Right ventricle myocardium superior (tissue), 1 donor: ENCODE results near the gene ANP32A. TPM values are rescaled to one million over a fixed set of nuclear protein-coding genes. Genes with fewer than 3 reads are reported as not detected.
"Not testable (repeated sequence)": the region's sequence is repeated elsewhere in the genome, so short reads cannot be mapped to it uniquely, and the experiment has no call there.

Experiments used
- ATAC-seq: fragments of 200-7000 bp; cut with Tn5 transposase; one replicate; pipeline ENCODE4 v1.9.1; 2020; ENCODE audit warnings: mild to moderate bottlenecking; ENCODE audit not compliant: poor library complexity
- DNase-seq: peaks from one replicate; pipeline ENCODE4 v3.0.0-alpha.2; 2020
- intact Hi-C: fragments of 100-400 bp; cut with DNase I; formaldehyde crosslinking; loops from one replicate; pipeline ENCODE4 v1.11.2; 2022
- total RNA-seq: library from RNA; stranded (reverse); fragmentation: NEBNext Ultra II Directional; extraction: Animal tissue kit (Norgen Biotek cat#: 25700); gene quantifications from one replicate; pipeline ENCODE4 v1.2.1, GENCODE V29; 2021
- donor health status: DM: no; HTN: yes; CAD: no; lungs with severe emphysema.

The ANP32A gene
- total RNA-seq, 1 donor from 2014 or later = 118 TPM

DNA sequence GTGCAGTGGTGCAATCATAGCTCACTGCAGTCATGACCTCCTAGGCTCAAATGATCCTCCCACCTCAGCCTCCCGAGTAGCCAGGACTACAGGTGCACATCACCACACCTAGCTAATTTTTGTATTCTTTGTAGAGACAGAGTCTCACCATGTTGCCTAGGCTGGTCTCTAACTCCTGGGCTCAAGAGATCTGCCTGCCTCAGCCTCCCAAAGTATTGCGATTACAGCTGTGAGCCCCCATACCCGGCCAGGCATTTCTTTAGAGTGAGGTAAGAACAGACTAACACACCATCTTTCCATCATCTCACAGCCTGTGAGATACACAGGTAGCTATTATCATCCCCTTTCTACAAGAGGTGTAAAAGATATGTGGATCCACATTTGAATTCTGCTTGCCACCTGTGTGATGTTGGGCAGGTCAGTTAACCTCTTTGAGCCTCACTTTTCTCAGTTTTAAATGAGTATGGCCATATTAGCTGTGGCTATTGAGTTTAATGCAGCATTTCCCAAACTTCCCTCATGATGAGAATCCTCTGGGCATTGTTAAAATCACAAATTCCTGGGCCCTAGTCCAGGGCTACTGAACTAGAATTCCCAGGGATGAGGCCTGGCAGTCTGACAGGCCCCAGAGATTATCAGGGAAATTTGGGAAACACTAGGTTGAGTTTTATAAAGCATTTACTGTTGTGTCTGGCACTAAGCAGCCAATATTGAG, 46.0 kb downstream of the ANP32A start:
- intact Hi-C loops = no loop called here
- ATAC-seq (peak; percentile 53), DNase-seq (no peak)

DNA sequence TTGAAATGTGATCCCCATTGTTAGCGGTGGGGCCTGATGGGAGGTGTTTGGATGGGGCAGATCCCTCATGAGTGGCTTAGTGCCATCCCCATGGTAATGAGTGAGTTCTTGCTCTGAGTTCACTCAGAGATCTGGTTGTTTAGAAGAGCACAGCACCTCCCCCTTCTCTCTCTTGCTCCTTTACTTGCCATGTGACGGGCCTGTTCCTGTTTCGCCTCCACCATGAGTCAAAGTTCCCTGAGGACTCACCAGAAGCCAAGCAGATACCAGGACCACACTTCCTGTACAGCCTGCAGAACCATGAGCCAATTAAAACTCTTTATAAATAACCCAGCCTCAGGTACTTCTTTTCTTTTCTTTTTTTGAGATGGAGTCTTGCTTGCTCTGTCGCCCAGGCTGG, 46.6 kb downstream of the ANP32A start:
- intact Hi-C loops = no loop called here
- DNase-seq = no peak
- ATAC-seq = peak; percentile 9

DNA sequence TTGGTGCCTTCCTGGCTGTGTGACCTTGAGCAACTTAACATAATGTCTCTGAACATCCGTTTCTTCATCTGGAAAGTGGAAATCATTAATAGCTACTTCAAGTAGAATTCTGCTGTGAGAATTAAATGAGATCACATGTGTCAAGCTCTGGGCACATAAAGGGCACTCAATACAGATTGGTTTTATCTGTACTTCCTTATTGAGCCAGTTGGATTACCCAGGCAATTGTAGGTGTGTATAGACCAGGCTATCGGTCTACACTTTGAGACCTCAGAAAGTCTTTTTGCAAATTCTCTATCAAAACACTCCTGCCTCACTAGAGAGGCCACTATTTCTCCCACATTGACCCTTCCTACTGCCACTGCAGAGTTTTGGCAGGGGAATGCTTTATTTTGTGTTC, 47.7 kb downstream of the ANP32A start:
- intact Hi-C loops = no loop called here
- ATAC-seq = no peak

DNA sequence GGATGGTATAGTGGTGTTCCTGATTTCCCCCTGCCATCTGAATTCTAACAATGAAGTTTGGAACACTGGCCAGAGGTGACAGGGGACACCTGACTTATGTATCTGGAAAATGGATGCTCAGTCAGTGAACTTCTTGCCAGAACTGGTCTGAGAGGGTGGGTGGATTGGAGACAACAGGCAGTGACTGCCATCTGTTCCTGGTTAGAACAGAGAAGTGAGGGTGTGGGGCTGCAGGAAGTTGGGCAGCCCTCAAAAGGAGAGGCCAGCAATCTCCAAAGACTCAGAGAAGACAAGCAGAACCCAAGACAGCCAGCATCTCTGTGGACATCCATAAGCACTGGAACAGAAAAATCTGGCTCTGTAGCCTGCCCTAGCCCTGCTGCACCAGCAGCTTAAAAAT, 50.5 kb downstream of the ANP32A start:
- intact Hi-C loops = no loop called here
- ATAC-seq = no peak
- DNase-seq = no peak

More for the DNA sequence above, 47.7 kb downstream of the ANP32A start:
- DNase-seq = no peak

DNA sequence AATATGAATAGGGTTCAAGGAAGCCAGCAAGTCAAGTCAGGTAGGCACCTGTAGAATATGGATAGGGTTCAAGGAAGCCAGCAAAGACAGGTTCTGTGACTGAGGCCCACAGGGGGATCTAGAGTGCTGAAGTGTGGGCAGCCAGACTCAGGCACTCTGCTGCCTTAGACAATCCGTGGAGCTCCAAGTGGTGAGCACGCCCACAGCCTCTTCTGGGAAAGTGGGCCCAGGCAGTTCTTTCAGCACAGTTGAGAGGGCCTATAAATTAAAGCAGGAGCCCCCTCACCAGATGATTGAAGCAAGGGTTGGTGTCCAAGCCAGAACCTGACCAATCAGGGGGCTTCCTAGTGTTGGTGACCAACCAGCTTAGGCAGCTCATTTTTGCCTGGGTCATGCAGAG, 51.0 kb downstream of the ANP32A start:
- DNase-seq = no peak
- intact Hi-C loops = no loop called here
- no peak for ATAC-seq

DNA sequence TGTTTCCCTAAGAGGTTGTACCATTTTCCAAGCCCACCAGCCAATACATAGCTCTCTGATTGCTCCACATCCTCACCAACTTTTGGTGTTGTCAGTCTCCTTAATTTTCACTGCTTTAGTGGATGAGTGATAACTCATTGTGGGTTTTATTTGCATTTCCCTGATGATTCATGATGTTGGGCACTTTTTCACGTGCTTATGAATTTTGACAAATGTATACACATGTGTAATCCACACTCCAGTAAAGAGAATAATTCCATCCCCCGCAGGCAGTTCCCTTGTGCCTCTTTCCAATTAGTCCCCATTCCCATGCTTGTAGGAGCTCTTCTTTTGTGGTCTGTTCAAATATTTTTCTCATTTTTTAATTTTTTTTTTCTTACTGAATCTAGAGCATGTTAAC, 52.4 kb downstream of the ANP32A start:
- ATAC-seq (no peak), DNase-seq (no peak)
- intact Hi-C loops = no loop called here

DNA sequence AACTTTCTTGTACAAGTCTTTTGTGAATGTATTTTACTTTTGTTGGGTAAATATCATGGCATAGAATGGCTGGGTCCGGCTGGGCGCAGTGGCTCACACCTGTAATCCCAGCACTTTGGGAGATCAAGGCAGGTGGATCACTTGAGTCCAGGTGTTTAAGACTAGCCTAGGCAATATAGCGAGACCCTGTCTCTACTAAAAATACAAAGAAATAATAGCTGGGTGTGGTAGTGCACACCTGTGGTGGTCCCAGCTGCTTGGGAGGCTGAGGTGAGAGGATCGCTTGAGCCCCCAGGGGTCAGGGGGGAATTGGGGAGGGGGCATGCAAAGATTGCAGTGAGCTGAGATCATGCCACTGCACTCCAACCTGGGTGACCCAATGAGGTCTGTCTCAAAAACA, 52.9 kb downstream of the ANP32A start:
- DNase-seq (no peak), ATAC-seq (no peak)
- intact Hi-C loops = no loop called here

DNA sequence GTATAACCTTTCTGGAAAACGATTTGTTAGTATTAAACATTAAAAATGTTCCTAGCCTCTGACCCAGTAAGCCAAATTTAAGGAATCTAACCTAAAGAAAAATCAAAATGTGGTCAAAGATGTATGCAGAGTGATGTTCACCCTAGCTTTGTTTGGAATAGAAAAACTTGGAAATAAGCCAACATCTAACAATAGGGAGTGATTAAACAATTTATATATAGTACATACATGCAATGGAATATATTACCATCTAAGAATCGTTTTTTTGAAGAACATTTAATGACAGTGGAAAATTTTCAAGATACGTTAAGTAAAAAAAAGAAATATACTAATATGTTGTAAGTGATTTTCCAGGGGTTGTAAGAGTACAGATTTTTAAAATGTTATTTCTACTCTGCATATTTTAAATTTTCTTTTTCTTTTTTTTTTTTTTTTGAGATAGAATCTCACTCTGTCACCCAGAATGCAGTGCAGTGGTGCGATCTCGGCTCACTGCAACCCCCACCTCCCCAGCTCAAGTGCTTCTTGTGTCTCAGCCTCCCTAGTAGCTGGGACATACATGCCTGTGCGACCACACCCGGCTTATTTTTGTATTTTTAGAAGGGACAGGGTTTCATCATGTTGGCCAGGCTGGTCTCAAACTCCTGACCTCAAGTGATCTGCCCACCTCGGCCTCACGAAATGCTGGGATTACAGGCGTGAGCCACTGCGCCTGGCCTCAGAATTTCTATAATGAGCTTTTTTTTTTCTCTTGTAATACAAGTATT, 54.9 kb downstream of the ANP32A start:
- intact Hi-C loops = no loop called here
- ATAC-seq = no peak
- no peak for DNase-seq

DNA sequence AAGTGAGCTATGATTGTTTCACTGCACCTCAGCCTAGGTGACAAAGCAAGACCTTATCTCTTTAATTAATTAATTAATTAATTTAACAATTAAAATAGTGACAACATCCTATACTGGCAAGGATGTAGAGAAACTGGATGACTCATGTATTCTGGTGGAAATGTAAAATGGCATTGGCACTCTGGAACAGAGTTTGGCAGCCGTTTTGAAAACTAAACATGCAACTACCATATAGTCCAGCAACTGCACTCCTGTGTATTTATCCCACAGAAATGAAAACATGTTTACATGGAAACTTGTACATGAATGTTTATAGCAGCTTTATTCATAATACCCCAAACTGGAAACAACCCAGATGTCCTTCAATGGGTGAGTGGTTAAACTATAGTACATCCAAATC, 56.6 kb downstream of the ANP32A start:
- intact Hi-C loops = no loop called here
- no peak for ATAC-seq
- no peak for DNase-seq

DNA sequence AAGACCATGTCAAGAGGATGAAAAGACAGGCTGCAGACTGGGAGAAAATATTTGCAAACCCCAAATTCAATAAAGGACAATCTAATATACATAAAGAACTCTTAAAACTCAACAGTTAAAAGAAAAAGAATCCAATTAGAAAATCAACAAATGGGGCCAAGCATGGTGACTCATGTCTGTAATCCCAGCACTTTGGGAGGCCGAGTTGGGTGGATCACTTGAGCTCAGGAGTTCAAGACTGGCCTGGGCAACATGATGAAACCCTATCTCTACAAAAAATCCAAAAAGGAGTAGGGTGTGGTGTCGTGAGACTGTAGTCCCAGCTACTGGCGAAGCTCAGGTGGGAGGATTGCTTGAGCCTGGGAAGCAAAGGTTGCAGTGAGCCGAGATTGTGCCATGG, 57.6 kb downstream of the ANP32A start:
- intact Hi-C loops = no loop called here
- ATAC-seq (no peak), DNase-seq (no peak)

DNA sequence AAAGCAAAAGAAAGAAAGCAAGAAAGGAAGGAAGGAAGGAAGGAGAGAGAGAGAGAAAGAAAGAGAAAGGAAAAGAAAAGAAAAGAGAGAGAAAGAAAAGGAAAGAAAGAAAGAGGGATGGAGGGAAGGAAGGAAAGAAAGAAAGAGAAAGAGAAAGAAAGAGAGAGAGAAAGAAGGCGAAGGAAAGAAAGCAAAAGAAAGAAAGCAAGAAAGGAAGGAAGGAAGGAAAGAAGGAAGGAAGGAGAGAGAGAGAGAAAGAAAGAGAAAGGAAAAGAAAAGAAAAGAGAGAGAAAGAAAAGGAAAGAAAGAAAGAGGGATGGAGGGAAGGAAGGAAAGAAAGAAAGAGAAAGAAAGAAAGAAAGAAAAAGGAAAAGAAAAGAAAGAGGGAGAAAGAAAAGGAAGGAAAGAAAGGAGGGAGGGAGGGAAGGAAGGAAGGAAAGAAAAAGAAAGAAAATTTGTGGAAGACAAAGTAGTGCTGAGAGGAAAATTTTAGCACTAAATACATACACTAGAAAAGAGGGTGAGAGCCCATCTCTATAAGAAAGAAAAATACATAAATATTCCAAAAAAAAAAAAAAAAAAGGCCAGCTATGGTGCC, 60.6 kb downstream of the ANP32A start:
- ATAC-seq, DNase-seq, intact Hi-C loops: not testable (repeated sequence)

DNA sequence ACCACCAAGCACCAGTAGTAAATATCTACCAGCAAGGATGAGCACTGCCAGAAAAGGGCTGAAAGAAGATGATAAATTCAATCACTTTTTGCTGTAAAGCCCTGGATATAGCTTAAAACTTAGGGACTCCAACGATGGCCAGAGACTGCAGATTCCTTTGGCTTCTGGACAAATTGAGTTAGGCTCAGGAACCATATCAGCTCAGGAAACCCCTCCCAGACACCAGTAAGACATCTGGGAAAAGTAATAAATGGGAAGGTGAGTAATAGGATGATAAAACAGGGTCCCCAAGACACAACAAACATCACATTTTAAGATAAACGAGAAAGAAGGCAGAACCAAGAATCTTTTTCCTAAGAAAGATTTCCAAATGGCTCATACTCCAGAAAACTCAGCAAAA, 65.0 kb downstream of the ANP32A start:
- ATAC-seq = no peak
- intact Hi-C loops = no loop called here
- DNase-seq = no peak

DNA sequence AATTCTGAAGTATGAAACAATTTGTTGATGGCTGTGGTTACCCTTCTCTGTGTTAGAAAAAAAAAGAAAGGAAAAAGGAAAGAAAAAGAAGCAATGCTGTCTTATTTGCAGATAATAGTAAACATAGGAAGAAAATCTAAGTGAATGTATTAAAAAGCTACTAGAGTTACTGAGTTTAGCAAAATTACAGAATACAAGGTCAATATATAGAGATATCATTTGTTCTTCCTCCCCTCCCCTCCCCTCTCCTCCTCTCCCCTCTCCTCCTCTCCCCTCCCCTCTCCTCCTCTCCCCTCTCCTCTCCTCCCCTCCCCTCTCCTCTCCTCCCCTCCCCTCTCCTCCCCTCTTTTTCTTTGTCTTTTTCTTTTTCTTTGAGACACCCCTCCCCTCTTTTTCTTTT, 69.1 kb downstream of the ANP32A start:
- ATAC-seq (no peak), DNase-seq (no peak)
- intact Hi-C loops = no loop called here

DNA sequence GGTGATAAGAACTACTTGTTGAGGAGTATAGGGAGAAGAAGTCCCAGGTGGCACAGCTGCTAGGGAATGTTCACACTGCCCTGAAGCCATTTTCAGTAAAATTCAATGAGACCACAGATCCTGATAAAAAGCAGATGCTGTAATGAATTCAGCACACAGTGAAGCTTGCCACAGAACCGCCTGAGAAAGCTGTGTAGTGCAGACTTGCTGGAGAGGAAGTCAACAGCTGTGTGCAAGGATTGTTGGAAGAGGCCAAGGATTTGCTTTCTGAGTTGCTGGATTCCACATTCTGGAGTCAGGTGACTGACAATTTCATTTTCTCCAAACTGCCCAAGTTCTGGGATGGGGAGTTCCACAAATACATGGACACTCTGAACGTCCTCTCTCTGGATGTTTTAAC, 70.9 kb downstream of the ANP32A start:
- ATAC-seq (peak; percentile 56), DNase-seq (no peak)
- intact Hi-C loops = no loop called here

DNA sequence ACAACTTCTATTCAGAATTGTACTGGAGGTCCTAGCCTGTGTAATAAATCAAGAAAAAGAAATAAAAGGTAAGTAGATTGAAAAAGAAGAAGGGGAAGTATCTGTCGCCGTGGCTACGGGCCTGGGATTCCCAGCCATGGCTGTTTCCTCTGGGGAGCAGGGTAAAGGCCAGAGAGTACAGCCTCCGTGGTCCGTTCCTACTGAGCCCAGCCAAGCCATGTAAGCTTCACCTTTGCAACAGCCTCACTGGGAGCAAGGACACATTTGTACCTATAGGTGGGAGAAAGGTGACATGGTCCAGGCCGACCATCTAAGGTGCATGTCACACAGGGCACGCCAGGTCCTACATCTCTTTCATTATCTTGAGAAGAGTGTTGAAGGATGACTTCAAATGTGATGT, 71.3 kb downstream of the ANP32A start:
- ATAC-seq (peak; percentile 25), DNase-seq (no peak)
- intact Hi-C loops = no loop called here

DNA sequence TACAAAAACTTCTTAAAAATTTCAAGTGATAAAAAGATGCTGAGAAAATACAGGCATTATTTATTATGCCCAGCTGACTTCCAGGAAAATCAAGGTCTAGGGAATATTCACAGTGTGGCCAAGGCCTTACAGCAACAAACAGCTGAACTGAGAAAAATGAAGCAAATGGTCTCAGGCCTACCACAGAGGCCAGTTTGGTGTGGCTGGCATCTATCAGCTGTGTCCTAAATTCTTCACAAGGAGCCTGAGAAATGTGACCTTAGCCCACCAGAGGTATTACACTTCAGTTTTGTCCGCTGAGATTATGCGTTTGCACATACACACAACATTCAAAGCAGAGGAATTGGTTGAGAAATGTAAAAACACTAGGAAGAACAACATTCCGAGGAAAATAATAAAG, 77.4 kb downstream of the ANP32A start:
- intact Hi-C loops = no loop called here
- DNase-seq (no peak), ATAC-seq (no peak)

DNA sequence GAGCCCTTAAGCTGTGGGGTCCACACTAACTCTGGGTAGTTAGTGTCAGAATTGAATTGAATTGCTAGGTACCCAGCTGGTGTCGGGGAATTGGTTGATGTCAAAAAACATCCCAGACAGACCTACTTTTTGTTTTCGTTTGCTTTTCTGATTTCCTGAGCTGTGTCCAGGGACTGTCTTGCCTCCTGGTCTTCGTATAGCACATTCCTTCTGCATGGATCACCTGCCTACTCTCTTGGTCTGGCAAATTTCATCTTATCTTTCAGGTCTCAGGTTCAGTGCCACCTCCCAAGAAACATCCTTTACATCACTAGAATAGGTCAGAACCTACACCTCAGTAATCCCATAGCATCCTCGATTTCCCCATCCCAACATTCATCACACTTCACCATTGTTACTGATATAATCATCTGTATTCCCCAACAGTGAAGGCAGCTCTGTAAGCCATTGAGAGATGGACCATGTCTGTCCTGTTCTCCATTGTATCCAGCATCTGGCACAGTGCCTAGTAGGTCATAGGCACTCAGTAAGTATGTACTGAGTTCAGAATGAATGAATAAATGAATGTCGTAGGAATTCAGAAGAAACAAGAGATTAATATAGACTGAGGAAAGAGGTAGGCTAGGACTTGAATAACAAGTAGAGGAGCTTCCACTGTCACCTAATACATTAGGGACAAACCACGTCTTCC, 81.2 kb downstream of the ANP32A start:
- ATAC-seq (no peak), DNase-seq (no peak)
- intact Hi-C loops = loop anchor here (10.0 kb wide), 1 partner anchor 85 kb away; the partner anchor contains the start of gene ANP32A

DNA sequence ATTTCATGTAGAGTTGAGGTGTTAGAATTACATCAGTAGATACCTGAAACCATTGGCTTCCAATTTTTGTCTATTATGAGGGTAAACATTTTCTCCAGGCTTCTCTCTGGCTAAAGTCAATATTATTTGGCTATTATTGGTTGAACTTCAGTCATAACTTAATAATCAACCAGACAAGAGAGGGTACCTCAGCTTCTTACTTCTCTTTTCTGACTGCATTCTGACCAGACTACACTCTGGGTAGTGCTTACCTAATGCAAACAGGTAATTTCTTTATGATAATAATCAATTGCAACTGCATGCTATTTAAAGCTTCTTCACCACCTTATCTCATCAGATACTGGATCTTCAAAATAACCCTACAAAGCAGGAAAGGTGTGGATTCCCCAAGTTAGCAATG, 85.1 kb downstream of the ANP32A start:
- ATAC-seq (no peak), DNase-seq (no peak)
- intact Hi-C loops = loop anchor here (10.0 kb wide), 1 partner anchor 89 kb away; the partner anchor contains the start of gene ANP32A

DNA sequence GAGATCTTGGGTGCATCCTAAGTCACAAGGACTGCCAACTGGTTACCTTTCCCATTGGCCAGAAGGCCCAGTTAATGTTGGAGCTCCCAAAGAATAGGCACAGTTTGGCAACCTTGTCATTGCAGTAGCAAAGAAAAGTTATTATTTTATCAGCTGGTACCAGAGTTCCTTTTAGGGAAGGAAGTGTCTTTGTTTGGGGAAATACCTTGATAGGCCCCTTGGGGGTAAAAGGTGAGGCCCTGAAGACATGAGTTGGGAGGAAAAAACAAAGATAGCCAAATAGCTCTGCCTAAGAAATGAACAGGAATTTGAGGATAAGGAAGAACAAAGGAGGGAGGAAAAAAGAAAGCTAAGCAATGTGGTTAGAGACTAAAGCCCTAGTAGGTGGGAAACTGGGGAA, 85.8 kb downstream of the ANP32A start:
- DNase-seq (no peak), ATAC-seq (no peak)
- intact Hi-C loops = loop anchor here (10.0 kb wide), 1 partner anchor 90 kb away; the partner anchor contains the start of gene ANP32A
